DOHH2 (cell line): ENCODE data around the gene CNTNAP2.

Source experiments
- CTCF ChIP-seq: fragments of 200-600 bp; sonication (generic); IDR thresholded peaks from one replicate; pipeline ENCODE4 v1.5.1; 2014; ENCODE audit warnings: antibody characterized with exemption, mild to moderate bottlenecking, low read depth, low read length; ENCODE audit not compliant: poor library complexity, severe bottlenecking
- EZH2phosphoT487 ChIP-seq: fragments of 200-600 bp; sonication (generic); IDR thresholded peaks from 2 replicates; pipeline ENCODE4 v1.6.1; 2017; ENCODE audit warnings: borderline replicate concordance, mild to moderate bottlenecking, antibody characterized with exemption, low read length, moderate library complexity, mixed read lengths

- TF ChIP-seq CTCF: no peak
- no peak for TF ChIP-seq EZH2phosphoT487
These were observed 1939.8 kb downstream of the CNTNAP2 start for GRCh38 chr7:148056406-148056805.
